HG02981 (cell line): Measurements from ENCODE around the gene SYTL1.

Experiments
- ATAC-seq: cut with Tn5 transposase; IDR thresholded peaks from one replicate; pipeline ENCODE4 v1.9.1; 2021; ENCODE audit warnings: mild to moderate bottlenecking, moderate library complexity; ENCODE audit not compliant: unreplicated experiment

SYTL1 gene

GRCh38 chr1:27346357-27346756 lies 4.5 kb downstream of the SYTL1 start:
- no peak for ATAC-seq

- ATAC-seq: no peak
Measured at GRCh38 chr1:27346991-27347624, 5.3 kb downstream of the SYTL1 start.

- ATAC-seq: no peak
Measured at GRCh38 chr1:27348861-27349783, 7.3 kb downstream of the SYTL1 start.

GRCh38 chr1:27349784-27350662 lies 8.2 kb downstream of the SYTL1 start:
- ATAC-seq: no peak

- no peak for ATAC-seq
Measured at GRCh38 chr1:27350663-27351540, 9.1 kb downstream of the SYTL1 start.

GRCh38 chr1:27351541-27352107 lies 9.8 kb downstream of the SYTL1 start:
- no peak for ATAC-seq

- no peak for ATAC-seq
Measured at GRCh38 chr1:27353166-27353565, 11.3 kb downstream of the SYTL1 start.

GRCh38 chr1:27353629-27354028 lies 11.8 kb downstream of the SYTL1 start:
- no peak for ATAC-seq

- ATAC-seq: no peak
Measured at GRCh38 chr1:27355683-27356082, 13.9 kb downstream of the SYTL1 start.

GRCh38 chr1:27356277-27356618 lies 14.4 kb downstream of the SYTL1 start:
- no peak for ATAC-seq

- ATAC-seq: no peak
Measured at GRCh38 chr1:27356619-27357280, 14.9 kb downstream of the SYTL1 start.

- peak; percentile 51 for ATAC-seq
Measured at GRCh38 chr1:27357281-27358037, 15.6 kb downstream of the SYTL1 start.

GRCh38 chr1:27358038-27358927 lies 16.5 kb downstream of the SYTL1 start:
- ATAC-seq: no peak

GRCh38 chr1:27358928-27359313 lies 17.1 kb downstream of the SYTL1 start:
- ATAC-seq: no peak

GRCh38 chr1:27359822-27360158 lies 18.0 kb downstream of the SYTL1 start:
- no peak for ATAC-seq

- ATAC-seq: no peak
Measured at GRCh38 chr1:27360159-27361043, 18.6 kb downstream of the SYTL1 start.

- ATAC-seq: no peak
Measured at GRCh38 chr1:27361044-27361402, 19.2 kb downstream of the SYTL1 start.
